Panc1 (cell line): Measurements from ENCODE around the gene OXCT1.

Experiments used
- CTCF ChIP-seq: fragments of 450-650 bp; IDR thresholded peaks from 2 replicates; pipeline ENCODE4 v1.5.1; 2017; ENCODE audit warnings: mild to moderate bottlenecking
- SIN3A ChIP-seq: IDR thresholded peaks from 2 replicates; pipeline ENCODE4 v1.6.1; 2012; ENCODE audit warnings: low read depth, mild to moderate bottlenecking, low read length, moderate library complexity, borderline replicate concordance; ENCODE audit not compliant: insufficient read depth
- TF ChIP-seq, protein P1 (sequence below), 2 experiments: IDR thresholded peaks; 2 replicates each; pipeline ENCODE4 v1.6.1; 2011 to 2012; ENCODE audit warnings: low read depth in 2 of 2, control low read depth in 1 of 2, low read length in 1 of 2, mild to moderate bottlenecking in 1 of 2, moderate library complexity in 1 of 2; ENCODE audit not compliant: insufficient read depth in 1 of 2

DNA sequence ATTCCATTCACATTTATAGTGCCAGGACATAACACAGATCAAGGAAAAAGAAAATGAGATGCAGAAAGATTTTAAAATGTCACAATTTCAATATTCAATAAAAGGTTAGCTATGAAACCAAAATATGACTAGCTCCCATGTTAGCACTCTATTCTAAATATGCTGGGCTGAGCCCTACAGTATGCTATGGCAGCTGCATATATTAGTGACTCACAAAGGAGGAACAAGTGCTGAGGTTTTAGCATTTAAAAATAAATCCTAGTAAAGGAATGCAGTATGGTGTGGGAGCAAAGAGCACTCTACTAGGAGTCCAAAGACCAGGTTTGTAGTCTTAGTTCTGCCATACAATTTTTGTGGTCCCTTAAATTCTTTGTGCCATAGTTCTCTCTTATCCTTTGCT is 118.4 kb downstream of the OXCT1 start:
- TF ChIP-seq CTCF = no peak
- TF ChIP-seq, protein P1, sequence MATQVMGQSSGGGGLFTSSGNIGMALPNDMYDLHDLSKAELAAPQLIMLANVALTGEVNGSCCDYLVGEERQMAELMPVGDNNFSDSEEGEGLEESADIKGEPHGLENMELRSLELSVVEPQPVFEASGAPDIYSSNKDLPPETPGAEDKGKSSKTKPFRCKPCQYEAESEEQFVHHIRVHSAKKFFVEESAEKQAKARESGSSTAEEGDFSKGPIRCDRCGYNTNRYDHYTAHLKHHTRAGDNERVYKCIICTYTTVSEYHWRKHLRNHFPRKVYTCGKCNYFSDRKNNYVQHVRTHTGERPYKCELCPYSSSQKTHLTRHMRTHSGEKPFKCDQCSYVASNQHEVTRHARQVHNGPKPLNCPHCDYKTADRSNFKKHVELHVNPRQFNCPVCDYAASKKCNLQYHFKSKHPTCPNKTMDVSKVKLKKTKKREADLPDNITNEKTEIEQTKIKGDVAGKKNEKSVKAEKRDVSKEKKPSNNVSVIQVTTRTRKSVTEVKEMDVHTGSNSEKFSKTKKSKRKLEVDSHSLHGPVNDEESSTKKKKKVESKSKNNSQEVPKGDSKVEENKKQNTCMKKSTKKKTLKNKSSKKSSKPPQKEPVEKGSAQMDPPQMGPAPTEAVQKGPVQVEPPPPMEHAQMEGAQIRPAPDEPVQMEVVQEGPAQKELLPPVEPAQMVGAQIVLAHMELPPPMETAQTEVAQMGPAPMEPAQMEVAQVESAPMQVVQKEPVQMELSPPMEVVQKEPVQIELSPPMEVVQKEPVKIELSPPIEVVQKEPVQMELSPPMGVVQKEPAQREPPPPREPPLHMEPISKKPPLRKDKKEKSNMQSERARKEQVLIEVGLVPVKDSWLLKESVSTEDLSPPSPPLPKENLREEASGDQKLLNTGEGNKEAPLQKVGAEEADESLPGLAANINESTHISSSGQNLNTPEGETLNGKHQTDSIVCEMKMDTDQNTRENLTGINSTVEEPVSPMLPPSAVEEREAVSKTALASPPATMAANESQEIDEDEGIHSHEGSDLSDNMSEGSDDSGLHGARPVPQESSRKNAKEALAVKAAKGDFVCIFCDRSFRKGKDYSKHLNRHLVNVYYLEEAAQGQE (IDR thresholded peaks at IDR 0.05; ENCODE audit: insufficient read depth in 1 of 2, low read depth in 2 of 2, low read length in 1 of 2) = no peak
- TF ChIP-seq SIN3A = no peak
